Testis (tissue), 2 donors: Measurements from ENCODE around the gene KATNIP.

Experiments used
- POLR2A ChIP-seq: fragments of 450-650 bp; IDR thresholded peaks from one replicate; pipeline ENCODE4 v1.6.1; 2017; ENCODE audit warnings: antibody characterized with exemption, mild to moderate bottlenecking, moderate library complexity
- TF ChIP-seq, protein P1 (sequence below), 3 experiments: fragments of 450-650 bp in 2 of 3; fragments of 200-600 bp in 1 of 3; sonication (generic) in 1 of 3; IDR thresholded peaks; one replicate each; pipeline ENCODE4 v1.5.1; 2016 to 2019; ENCODE audit warnings: antibody characterized with exemption in 3 of 3, mild to moderate bottlenecking in 2 of 3, moderate library complexity in 1 of 3

DNA sequence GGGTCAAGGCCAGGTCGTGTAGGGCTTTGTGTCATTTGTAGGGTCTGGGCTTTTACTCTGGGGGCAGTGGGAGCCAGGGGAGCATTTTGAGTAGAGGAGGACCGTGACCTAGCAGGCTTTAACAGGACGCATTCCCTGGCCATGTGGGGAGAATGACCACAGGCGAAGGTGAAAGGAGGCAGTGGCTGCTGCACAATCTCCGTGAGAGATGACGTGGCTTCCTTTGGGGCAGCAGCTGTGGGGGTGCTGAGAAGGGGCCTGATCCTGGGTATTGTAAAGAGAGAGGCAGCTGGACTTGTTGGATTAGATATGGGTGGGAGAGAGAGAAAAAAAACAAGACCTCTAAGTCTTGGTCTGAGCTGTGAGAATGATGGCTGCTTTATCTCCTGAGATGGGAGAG lies 46.0 kb downstream of the KATNIP start:
- TF ChIP-seq POLR2A = no peak
- TF ChIP-seq, protein P1, sequence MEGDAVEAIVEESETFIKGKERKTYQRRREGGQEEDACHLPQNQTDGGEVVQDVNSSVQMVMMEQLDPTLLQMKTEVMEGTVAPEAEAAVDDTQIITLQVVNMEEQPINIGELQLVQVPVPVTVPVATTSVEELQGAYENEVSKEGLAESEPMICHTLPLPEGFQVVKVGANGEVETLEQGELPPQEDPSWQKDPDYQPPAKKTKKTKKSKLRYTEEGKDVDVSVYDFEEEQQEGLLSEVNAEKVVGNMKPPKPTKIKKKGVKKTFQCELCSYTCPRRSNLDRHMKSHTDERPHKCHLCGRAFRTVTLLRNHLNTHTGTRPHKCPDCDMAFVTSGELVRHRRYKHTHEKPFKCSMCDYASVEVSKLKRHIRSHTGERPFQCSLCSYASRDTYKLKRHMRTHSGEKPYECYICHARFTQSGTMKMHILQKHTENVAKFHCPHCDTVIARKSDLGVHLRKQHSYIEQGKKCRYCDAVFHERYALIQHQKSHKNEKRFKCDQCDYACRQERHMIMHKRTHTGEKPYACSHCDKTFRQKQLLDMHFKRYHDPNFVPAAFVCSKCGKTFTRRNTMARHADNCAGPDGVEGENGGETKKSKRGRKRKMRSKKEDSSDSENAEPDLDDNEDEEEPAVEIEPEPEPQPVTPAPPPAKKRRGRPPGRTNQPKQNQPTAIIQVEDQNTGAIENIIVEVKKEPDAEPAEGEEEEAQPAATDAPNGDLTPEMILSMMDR (IDR thresholded peaks at IDR 0.05) = no peak
